ENCODE results near the gene POMT2. TPM values are rescaled to one million over a fixed set of nuclear protein-coding genes. Genes with fewer than 3 reads are reported as not detected.
"Not testable (repeated sequence)": the region's sequence is repeated elsewhere in the genome, so short reads cannot be mapped to it uniquely, and the experiment has no call there.

POMT2 gene
- polyA plus RNA-seq, 4 donors = 34.2 to 55.2 (median 47.0) TPM

DNA sequence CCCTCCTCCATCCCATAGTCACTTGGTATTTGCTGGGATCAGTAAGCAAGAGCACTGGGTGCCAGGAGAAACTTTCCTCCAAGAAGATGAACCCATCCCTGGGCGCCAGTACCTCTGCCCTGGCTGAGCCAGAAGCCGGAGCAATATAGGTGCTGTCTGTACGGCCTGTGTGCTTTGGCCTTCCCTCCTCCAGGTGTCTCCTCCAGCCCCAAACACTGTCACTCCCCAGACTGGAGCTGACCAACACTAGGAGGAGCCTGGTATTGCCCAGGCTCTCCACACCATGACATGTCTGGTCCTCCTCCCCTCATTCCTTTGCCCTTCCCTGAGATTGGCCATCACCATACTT, 5.0 kb upstream of the POMT2 start:
- DNase-seq (ENCODE audit: low read depth in 4 of 4, low spot score in 2 of 4) = no peak

DNA sequence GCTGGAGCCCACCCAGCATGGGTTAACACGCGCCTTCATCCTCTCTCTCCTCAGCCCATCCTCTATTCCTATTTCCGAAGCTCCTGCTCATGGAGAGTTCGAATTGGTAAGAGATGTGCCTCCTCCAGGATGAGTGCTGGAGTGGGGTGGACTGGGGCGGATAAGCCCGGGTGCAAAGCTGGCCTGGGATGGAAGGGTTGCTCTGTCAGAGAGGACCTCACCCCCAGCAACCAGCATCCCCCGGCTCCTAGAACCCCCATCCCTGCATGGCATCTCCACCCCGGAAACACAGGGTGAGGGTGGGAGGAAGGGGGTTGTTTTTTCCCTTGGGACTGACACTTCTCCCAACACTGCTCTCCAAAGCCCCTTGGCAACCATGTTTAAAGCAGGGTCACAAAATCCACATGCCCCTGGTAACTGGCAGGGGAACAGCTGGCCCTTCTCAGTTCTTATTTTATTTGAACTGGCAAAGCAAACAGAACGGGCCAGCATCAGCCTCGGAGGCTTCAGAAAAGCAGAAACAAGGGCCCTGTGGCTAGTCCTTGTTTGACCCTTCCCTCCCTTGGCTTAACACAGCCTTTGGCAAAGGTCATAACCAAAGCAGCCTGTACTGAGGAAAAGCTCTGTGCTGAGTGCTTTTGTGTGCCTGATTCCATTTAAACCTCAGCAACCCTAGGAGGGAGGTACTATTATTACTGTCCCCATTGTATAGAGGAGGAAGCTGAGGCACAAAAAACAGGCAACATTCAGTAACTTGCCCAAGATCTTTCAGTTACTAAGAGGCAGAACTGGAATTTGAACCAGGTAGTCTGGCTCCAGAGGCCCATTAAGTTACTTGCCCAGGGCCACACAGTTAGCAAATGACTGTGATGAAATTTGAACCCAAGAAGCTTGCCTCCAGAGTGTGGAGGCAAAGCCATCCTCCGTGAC, 4.4 kb upstream of the POMT2 start:
- DNase-seq (ENCODE audit: low read depth in 4 of 4, low spot score in 2 of 4) = no peak

GRCh38 chr14:77324289-77324688, 3.6 kb upstream of the POMT2 start:
- no peak for DNase-seq (ENCODE audit: low read depth in 4 of 4, low spot score in 2 of 4)

DNA sequence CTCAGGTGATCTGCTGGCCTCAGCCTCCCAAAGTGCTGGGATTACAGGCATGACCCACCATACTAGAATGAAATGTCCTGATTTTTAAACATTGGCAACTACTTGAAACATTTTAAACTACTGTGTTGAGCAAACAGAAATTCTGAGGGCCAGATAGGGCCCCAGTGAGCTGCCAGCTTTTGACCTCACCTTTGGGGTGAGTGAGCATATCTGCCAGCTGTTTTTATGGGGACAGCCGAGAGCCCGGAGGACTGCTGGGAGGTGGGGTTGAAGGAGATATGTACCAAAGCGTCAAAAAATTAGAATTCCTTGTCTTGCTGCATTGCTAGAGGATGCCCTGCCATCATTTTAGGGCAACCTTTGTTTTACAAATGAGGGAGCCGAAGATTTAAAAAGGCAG, 2.9 kb upstream of the POMT2 start:
- no peak for DNase-seq (ENCODE audit: low read depth in 4 of 4, low spot score in 2 of 4)

- no peak for DNase-seq (ENCODE audit: low read depth in 4 of 4, low spot score in 2 of 4)
These were observed 2.3 kb upstream of the POMT2 start for GRCh38 chr14:77322951-77323350.

GRCh38 chr14:77322250-77322902, 1.7 kb upstream of the POMT2 start:
- no peak for DNase-seq (ENCODE audit: low read depth in 4 of 4, low spot score in 2 of 4)

- no peak for DNase-seq (ENCODE audit: low read depth in 4 of 4, low spot score in 2 of 4)
These were observed 1.3 kb downstream of the POMT2 start for GRCh38 chr14:77319422-77319821.

DNA sequence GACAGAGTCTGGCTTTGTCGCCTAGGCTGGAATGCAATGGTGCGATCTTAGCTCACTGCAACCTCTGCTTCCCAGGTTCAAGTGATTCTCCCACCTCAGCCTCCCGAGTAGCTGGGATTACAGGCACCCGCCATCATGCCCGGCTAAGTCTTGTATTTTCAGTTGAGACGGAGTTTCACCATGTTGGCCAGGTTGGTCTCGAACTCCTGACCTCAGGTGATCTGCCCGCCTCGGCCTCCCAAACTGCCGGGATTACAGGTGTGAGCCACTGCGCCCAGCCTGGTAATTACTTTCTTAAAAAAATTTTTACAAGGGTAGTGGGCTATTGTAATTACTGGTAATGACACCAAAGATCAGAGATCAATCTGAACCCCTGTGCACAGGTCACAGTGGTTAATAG, 1.9 kb downstream of the POMT2 start:
- DNase-seq (ENCODE audit: low read depth in 4 of 4, low spot score in 2 of 4) = not testable (repeated sequence)

- DNase-seq (ENCODE audit: low read depth in 4 of 4, low spot score in 2 of 4) = no peak
These were observed 2.6 kb downstream of the POMT2 start for GRCh38 chr14:77318006-77318553.

DNA sequence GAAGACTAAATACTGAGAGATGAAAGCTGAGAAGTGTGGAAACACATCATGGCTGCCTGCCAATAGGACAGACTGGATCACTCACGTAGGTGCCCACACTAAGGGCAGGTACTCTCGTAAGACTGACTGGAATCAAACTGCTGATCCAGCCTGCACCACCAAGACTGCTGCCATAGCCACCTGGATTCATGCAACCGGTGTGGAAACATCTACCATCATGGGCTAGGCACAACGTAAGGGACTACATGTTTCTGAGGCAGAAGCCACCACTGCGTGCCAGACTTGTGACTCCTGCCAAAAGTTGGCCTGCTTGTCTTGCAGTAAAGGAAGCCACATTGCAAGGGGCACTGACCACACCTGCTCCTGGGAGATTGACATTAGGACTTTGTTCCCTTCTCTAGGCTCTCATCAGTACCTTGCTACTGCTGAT, 3.8 kb downstream of the POMT2 start:
- DNase-seq (ENCODE audit: low read depth in 4 of 4, low spot score in 2 of 4) = no peak

DNA sequence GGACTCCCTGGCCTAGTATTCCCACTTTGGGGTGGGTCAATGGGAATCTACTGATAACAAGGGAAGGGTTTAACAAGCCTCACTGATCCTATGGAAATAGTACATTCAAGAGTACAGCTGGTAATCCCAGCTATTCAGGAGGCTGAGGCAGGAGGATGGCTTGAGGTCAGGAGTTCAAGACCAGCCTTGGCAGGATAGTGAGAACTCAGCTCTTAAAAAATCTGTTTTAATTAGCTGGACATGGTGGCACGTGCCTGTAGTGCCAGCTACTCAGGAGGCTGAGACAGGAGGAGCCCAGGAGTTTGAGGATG, 4.5 kb downstream of the POMT2 start:
- no peak for DNase-seq (ENCODE audit: low read depth in 4 of 4, low spot score in 2 of 4)

DNA sequence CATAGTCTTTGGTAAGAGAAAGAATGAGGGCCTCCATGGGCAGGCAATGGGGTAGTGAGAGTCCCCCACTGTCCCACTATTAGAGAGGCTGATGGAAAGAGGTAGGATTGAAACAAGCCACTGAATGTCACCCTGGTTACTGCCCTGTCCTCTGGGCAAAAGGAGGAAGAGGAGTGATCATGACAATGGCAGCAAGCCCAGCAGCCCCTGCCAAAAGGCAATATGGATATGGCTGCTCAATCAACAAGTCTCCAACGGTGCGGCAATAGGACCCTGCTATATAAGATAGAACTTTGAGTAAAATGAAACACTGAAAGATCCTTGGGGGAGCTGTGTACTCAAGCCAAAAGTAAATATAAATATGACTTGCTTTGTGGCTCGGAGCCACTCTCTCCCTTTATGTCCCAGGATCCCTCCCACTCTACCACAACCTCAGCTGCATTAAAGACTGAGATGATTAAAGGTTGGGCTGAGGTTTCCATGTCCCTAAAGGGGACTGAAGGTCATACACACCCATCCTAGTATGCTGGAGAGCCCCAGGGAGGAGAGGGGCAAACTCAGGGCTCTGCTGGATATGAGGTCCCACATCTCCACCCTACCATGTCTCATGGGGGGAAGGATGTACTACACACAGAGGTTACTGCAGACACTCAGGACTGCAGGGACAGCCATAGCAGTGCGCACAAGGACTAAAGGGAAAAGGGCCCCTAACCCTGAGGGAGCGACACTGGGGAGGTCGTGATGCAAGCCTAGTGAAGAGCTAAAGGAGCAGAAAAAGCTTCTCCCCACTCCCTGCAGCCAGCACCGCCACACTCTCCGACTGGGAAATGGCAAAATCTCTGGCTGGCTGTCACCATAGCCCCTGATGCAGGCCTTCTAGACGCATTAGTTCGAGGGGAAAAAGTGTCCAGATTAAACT, 5.9 kb downstream of the POMT2 start:
- no peak for DNase-seq (ENCODE audit: low read depth in 4 of 4, low spot score in 2 of 4)

DNA sequence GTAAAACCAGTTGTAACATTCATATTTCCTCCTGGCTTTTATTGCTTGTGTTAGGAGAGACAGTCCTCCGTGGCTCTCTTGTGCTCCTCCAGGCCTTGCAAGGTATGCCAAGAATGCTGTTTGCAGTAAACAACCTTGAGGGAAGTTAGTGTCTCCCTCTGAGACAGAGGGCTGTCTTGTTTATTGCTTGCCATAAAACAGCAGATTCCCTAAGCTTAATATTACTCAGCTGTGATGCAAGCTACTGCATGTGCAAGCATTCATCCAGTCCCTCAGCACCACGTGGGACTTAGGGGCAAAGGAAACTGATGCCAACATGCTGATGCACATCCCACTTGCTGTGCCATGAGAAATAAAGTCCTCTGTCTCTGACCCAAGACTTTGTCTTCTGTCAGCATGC, 6.6 kb downstream of the POMT2 start:
- no peak for DNase-seq (ENCODE audit: low read depth in 4 of 4, low spot score in 2 of 4)

DNA sequence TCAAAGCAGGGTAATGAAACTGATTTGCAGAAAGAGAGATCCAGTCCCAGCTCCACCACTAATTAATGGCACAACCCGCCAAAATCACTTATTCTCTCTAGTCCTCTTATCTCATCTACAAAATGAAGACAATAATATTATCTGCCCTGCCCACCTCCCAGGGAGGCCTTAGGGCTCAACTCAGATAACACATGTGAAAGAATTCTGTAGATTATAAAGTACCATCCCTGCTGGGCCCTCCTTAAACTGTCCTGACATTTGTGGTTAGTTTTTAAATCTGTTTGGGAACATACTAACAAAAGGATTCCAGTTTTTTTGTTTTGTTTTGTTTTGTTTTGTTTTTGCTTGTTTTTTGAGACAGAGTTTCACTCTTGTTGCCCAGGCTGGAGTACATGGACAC, 7.3 kb downstream of the POMT2 start:
- DNase-seq (ENCODE audit: low read depth in 4 of 4, low spot score in 2 of 4) = no peak

DNA sequence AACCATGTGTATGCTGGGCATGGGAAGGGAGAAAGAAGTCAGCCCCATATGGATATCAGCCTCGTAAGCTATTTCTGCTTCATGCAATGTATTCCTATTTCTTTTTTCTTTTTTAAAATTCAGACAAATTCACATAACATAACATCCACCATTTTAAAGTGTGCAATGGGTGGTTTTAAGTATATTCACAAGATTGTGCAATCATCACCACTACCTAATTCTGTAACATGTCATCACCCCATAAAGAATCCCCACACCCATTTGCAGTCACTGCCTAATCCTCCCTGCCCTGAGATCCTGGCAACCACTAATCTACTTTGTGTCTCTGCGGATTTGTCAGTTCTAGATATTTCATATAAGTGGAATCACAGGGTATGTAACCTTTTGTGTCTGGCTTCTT, 9.5 kb downstream of the POMT2 start:
- DNase-seq (ENCODE audit: low read depth in 4 of 4, low spot score in 2 of 4) = no peak

- no peak for DNase-seq (ENCODE audit: low read depth in 4 of 4, low spot score in 2 of 4)
These were observed 10.7 kb downstream of the POMT2 start for GRCh38 chr14:77310026-77310425.

DNA sequence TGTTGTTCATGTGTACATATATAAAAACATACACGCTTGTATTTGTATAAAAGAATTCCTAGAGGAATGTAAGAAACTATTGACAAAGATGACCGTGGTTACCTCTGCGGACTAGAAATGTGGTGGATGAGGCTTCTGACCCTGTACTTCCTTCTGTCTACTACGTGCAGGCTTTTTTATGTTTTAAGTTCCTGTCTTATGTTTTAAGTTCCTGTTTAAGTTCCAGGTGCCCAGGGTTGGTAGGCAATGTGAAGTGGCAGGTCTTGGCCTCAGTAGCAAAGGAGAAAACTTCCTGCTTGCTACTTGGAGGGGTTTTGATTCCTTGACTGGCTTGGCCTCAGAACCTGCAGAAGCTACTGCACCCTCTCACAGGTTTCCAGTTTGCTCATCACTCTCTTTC, 11.6 kb downstream of the POMT2 start:
- no peak for DNase-seq (ENCODE audit: low read depth in 4 of 4, low spot score in 2 of 4)

- DNase-seq (ENCODE audit: low read depth in 4 of 4, low spot score in 2 of 4) = no peak
These were observed 13.7 kb downstream of the POMT2 start for GRCh38 chr14:77306851-77307496.

DNA sequence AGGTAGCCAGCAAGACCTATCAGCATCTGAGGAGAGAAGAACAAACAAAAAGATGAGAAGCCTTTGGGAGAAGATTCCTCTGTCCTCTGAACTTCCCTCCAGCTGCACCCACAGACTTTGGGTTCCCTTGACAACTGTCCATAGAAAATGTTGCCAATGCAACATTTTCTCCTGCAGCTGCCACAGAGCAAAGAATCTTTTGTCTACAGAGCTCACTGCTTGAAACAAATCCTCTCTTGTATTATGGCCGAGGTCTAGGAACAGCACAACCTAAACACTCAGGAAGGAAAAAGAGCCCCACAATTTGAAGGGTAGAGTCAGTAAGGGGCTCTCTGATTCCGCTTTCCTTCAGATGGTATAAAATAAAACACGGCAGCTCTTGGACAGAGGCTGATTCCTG, 14.3 kb downstream of the POMT2 start:
- no peak for DNase-seq (ENCODE audit: low read depth in 4 of 4, low spot score in 2 of 4)

- no peak for DNase-seq (ENCODE audit: low read depth in 4 of 4, low spot score in 2 of 4)
These were observed 15.0 kb downstream of the POMT2 start for GRCh38 chr14:77305696-77306095.

All from left renal cortex interstitium (tissue), 4 donors.